HepG2 (cell line): ENCODE measurements around the gene CES2. TPM values are rescaled to one million over a fixed set of nuclear protein-coding genes. Genes with fewer than 3 reads are reported as not detected.

Source experiments
- KDM2A ChIP-seq: sonication (generic); formaldehyde crosslinking; IDR thresholded peaks from 2 replicates; pipeline ENCODE4 v1.4.0; 2020; ENCODE audit warnings: low read depth, missing genetic modification reagents, borderline replicate concordance
- SMC3 ChIP-seq: IDR thresholded peaks from 2 replicates; pipeline ENCODE4 v1.6.1; 2011; ENCODE audit warnings: low read length, improper control_type of control experiment
- TBX2 ChIP-seq: sonication (generic); formaldehyde crosslinking; IDR thresholded peaks from 2 replicates; pipeline ENCODE4 v1.5.0; 2020; ENCODE audit warnings: missing genetic modification reagents, mild to moderate bottlenecking, borderline replicate concordance
- TCF7L2 ChIP-seq: IDR thresholded peaks from 2 replicates; pipeline ENCODE4 v1.6.1; 2011; ENCODE audit warnings: mild to moderate bottlenecking, low read depth, low read length, moderate library complexity
- ZFP90 ChIP-seq: sonication (generic); formaldehyde crosslinking; IDR thresholded peaks from 2 replicates; pipeline ENCODE4 v1.8.0; 2022; ENCODE audit warnings: missing genetic modification reagents, mild to moderate bottlenecking, inconsistent platforms, borderline replicate concordance
- ZFY ChIP-seq: sonication (generic); formaldehyde crosslinking; IDR thresholded peaks from 2 replicates; pipeline ENCODE4 v1.4.0; 2020; ENCODE audit warnings: missing genetic modification reagents
- ZNF646 ChIP-seq: sonication (generic); formaldehyde crosslinking; IDR thresholded peaks from 2 replicates; pipeline ENCODE4 v1.9.0; 2021; ENCODE audit warnings: mild to moderate bottlenecking, missing genetic modification reagents
- ZSCAN9 ChIP-seq: IDR thresholded peaks from 2 replicates; pipeline ENCODE4 v1.6.1; 2016; ENCODE audit warnings: borderline replicate concordance
- polyA plus RNA-seq, 8 experiments: library from polyadenylated mRNA; depleted of rRNA in 3 of 8; stranded (reverse) in 7 of 8; unstranded in 1 of 8; fragments of >200 nt; fragmentation: Illumina TruSeq in 4 of 8; extraction: Trizol in 4 of 8; gene quantifications; 2 replicates each; pipeline versions ENCODE4 v1.2.1 to v1.2.3, GENCODE V29; 2011 to 2016; ENCODE audit warnings: low read depth in 4 of 8, missing spikeins in 1 of 8, mixed read lengths in 1 of 8; ENCODE audit not compliant: insufficient read depth in 1 of 8
- total RNA-seq, 5 experiments: library from RNA; depleted of rRNA; stranded (reverse); fragments of >200 nt; fragmentation: Illumina TruSeq; extraction: Trizol; gene quantifications; 2 replicates each; pipeline ENCODE4 v1.2.3, GENCODE V29; 2016; ENCODE audit warnings: low read depth in 1 of 5
- TF ChIP-seq, protein P1 (sequence below): sonication (generic); formaldehyde crosslinking; IDR thresholded peaks from 2 replicates; pipeline ENCODE4 v1.4.0; 2020; ENCODE audit warnings: mild to moderate bottlenecking, missing genetic modification reagents
- TF ChIP-seq, protein P2 (sequence below): sonication (generic); formaldehyde crosslinking; IDR thresholded peaks from 2 replicates; pipeline ENCODE4 v1.9.0; 2022; ENCODE audit warnings: missing genetic modification reagents, mild to moderate bottlenecking, borderline replicate concordance

The CES2 gene
- total and polyA plus RNA-seq, 2 of the 13 experiments (the other 11 are each of a cell fraction or from before 2014, with no cell fraction given), result 50.6 to 63.8 TPM

DNA sequence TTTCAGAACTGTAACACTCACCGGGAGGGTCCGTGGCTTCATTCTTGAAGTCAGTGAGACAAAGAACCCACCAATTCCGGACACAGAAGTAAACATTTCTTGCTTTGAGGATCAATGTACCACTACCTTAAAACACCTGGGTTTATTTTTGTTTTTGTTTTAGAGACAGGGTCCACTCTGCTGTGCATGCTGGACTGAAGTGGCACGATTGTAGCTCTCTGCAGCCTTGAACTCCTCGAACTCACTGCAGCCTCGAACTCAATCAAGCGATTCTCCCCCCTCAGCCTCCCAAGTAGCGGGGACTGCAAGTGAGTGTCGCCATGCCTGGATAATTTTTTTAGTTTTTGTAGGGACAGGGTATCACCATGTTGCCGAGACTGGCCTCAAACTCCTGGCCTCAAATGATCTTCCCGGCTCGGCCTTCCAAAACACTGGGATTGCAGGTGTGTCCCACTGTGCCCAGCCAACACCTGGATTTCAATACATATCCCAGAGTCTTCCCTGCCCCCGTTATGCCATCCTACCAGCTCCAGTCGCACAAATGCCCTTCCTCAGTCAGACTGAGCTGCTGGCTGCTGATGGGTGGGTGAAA lies 40.1 kb downstream of the CES2 start (continued):
- TF ChIP-seq, protein P1, sequence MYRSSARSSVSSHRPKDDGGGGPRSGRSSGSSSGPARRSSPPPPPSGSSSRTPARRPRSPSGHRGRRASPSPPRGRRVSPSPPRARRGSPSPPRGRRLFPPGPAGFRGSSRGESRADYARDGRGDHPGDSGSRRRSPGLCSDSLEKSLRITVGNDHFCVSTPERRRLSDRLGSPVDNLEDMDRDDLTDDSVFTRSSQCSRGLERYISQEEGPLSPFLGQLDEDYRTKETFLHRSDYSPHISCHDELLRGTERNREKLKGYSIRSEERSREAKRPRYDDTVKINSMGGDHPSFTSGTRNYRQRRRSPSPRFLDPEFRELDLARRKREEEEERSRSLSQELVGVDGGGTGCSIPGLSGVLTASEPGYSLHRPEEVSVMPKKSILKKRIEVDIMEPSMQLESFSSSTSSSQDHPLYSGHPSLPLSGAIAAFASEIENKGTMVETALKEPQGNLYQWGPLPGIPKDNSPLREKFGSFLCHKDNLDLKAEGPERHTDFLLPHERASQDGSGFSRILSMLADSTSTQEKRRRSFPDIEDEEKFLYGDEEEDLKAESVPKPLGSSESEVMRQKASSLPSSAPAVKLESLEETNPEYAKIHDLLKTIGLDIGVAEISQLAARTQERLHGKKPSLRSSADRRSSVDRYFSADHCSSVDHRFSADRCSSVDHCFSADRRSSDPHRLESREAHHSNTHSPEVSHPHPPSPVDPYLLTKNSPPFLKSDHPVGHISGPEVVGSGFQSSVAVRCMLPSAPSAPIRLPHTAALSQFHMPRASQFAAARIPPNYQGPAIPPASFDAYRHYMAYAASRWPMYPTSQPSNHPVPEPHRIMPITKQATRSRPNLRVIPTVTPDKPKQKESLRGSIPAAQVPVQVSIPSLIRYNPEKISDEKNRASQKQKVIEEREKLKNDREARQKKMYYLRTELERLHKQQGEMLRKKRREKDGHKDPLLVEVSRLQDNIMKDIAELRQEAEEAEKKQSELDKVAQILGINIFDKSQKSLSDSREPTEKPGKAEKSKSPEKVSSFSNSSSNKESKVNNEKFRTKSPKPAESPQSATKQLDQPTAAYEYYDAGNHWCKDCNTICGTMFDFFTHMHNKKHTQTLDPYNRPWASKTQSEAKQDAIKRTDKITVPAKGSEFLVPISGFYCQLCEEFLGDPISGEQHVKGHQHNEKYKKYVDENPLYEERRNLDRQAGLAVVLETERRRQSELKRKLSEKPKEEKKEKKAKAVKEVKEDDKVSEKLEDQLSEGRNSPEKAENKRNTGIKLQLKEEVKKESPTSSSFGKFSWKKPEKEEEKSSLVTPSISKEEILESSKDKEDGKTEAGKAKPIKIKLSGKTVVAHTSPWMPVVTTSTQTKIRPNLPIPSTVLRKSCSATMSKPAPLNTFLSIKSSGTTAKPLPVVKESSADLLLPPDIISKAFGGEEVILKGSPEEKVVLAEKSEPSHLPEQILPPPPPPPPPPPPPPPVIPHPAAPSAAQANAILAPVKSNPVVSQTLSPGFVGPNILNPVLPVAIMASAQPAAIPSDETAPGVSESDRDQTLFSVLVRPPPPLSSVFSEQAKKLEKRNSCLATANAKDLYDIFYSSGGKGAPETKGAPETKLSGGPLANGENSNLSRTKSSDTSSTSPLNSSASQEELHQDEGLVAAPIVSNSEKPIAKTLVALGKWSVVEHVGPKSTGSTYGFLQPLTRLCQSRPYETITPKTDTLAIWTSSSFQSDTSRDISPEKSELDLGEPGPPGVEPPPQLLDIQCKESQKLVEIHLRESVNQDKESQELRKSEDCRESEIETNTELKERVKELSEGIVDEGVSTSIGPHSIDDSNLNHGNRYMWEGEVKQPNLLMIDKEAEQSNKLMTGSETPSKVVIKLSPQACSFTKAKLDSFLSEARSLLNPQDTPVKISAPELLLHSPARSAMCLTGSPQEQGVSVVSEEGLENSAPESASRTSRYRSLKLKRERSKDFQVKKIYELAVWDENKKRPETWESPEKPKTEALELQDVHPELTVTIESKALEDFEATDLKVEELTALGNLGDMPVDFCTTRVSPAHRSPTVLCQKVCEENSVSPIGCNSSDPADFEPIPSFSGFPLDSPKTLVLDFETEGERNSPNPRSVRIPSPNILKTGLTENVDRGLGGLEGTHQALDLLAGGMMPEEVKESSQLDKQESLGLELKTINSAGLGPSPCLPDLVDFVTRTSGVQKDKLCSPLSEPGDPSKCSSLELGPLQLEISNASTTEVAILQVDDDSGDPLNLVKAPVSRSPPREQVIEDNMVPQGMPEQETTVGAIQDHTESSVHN (CRISPR knock-in tag), result no peak
- TF ChIP-seq ZFP90, result 0 out of 2 replicates have a peak, but pooled peaks have one; percentile 33
- no peak for TF ChIP-seq ZSCAN9 (CRISPR knock-in tag)
- TF ChIP-seq TCF7L2, result no peak
- TF ChIP-seq KDM2A, result 0 out of 2 replicates have a peak, but pooled peaks have one; percentile 1
- no peak for TF ChIP-seq ZNF646
- 0 out of 2 replicates have a peak, but pooled peaks have one; percentile 16 for TF ChIP-seq ZFY (CRISPR knock-in tag)
- TF ChIP-seq, protein P2, sequence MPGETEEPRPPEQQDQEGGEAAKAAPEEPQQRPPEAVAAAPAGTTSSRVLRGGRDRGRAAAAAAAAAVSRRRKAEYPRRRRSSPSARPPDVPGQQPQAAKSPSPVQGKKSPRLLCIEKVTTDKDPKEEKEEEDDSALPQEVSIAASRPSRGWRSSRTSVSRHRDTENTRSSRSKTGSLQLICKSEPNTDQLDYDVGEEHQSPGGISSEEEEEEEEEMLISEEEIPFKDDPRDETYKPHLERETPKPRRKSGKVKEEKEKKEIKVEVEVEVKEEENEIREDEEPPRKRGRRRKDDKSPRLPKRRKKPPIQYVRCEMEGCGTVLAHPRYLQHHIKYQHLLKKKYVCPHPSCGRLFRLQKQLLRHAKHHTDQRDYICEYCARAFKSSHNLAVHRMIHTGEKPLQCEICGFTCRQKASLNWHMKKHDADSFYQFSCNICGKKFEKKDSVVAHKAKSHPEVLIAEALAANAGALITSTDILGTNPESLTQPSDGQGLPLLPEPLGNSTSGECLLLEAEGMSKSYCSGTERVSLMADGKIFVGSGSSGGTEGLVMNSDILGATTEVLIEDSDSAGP (CRISPR knock-in tag), result no peak
- TF ChIP-seq TBX2, result 0 out of 2 replicates have a peak, but pooled peaks have one; percentile 1
- TF ChIP-seq SMC3, result no peak
